WERI-Rb-1 (cell line): ENCODE data around the gene APH1A.

ENCODE experiments used
- DNase-seq: peaks from one replicate; pipeline ENCODE4 v3.0.0-alpha.2; 2020
- H3K27ac ChIP-seq: fragments of 250-450 bp; sonication (Bioruptor Pico); 2 replicates; pipeline ENCODE4 v1.5.1; 2020; ENCODE audit warnings: mild to moderate bottlenecking, moderate library complexity
- H3K27me3 ChIP-seq: fragments of 250-450 bp; sonication (Bioruptor Pico); 2 replicates; pipeline ENCODE4 v1.5.1; 2021; ENCODE audit warnings: mild to moderate bottlenecking, low read depth, moderate library complexity; ENCODE audit not compliant: insufficient read depth, severe bottlenecking
- H3K36me3 ChIP-seq: fragments of 250-450 bp; sonication (Bioruptor Pico); 2 replicates; pipeline ENCODE4 v1.5.1; 2020; ENCODE audit warnings: mild to moderate bottlenecking, moderate library complexity
- H3K4me3 ChIP-seq: 2 replicates; pipeline ENCODE4 v1.5.1; 2011; ENCODE audit warnings: low read depth, mild to moderate bottlenecking, control low read depth, low read length
- H3K9me3 ChIP-seq: fragments of 250-450 bp; sonication (Bioruptor Pico); 2 replicates; pipeline ENCODE4 v1.5.1; 2021; ENCODE audit warnings: mild to moderate bottlenecking, moderate library complexity; ENCODE audit not compliant: severe bottlenecking
- CTCF ChIP-seq: IDR thresholded peaks from 2 replicates; pipeline ENCODE4 v1.5.1; 2011; ENCODE audit warnings: low read depth, mild to moderate bottlenecking, control low read depth, inconsistent platforms, low read length

The APH1A gene

DNA sequence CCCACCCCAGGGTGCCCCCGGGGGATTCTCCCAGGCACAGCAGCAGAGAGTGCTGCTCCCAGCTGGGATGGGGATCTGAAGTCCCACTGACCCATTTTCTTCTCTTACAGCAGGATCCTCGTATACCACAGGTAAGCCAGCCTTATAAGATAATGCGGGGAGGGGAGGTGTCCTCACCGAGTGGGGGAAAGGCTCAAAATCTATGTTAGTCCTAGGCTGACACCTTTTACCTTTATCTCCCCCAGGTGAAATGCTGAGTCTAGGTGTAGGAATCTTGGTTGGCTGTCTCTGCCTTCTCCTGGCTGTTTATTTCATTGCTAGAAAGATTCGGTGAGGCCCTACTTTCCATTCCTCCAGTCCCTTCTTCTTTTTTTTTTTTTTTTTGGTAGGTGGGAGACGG is 5.3 kb downstream of the APH1A start:
- H3K27ac ChIP-seq = no peak overlapping the region
- no peak overlapping the region for H3K4me3 ChIP-seq
- no peak for DNase-seq
- peaks cover 39% of the 10 kb centered on the region for H3K36me3 ChIP-seq
- H3K9me3 ChIP-seq = no peaks in the 10 kb centered on the region
- H3K27me3 ChIP-seq = no peaks in the 10 kb centered on the region
- TF ChIP-seq CTCF = no peak

GRCh38 chr1:150262388-150263320 is 6.2 kb downstream of the APH1A start:
- TF ChIP-seq CTCF = no peak
- no peak for DNase-seq
- no peak overlapping the region for H3K4me3 ChIP-seq

GRCh38 chr1:150261367-150261766 is 7.4 kb downstream of the APH1A start:
- TF ChIP-seq CTCF = no peak
- Histone ChIP-seq H3K27ac (no peak overlapping the region), H3K4me3 (no peak overlapping the region), H3K9me3 (no peaks in the 10 kb centered on the region), H3K36me3 (peaks cover 23% of the 10 kb centered on the region), H3K27me3 (no peaks in the 10 kb centered on the region)
- no peak for DNase-seq

More at GRCh38 chr1:150262388-150263320, 6.2 kb downstream of the APH1A start:
- Histone ChIP-seq H3K9me3 (no peaks in the 10 kb centered on the region), H3K27me3 (no peaks in the 10 kb centered on the region), H3K27ac (no peak overlapping the region), H3K36me3 (peaks cover 36% of the 10 kb centered on the region)

DNA sequence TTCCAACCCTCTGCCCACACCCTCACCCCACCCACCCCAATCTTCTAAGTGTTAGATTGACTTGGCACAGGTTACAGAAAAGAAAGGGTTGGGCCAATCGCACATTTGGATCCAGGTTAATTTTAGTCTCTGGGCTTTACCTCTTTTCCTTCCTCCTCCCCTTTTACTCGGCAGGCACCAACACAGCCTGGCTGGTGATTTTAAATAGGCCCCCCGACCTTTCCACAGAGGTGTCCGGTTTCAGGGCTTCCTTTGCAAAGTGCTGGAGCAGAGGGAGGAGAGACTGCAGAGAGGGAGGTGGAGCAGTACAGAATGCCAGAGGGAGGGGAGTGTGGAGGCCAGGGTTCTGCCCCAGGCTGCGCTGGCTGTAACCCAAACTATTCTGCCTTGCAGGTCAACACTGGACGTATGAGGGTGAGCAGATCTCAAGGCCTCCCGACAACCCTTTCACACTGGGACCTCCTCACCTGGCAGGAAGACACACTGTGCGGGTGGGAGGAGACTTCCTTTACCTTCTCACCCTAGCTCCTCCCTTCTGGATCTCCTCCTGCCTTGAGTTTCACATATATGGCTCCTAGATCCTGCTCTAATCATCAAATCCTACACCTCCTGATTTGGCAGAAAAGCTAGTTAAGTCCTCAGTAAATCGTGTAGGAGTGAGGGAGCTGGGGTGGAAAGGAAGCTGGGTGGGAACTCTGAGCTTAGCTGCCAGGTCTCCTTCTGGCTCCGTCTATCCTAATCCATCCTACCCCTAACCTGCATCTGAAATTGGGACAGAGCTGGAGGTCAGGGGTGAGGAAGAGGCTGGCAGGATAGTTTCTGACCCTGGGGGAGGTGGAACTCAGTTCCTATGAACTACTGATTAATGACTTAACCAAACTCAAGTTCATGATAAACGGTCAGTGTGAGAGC is 8.8 kb downstream of the APH1A start:
- peak overlapping the region; percentile 16; the same call in 1 of the 2 replicates for H3K27ac ChIP-seq
- H3K27me3 ChIP-seq = no peaks in the 10 kb centered on the region
- TF ChIP-seq CTCF = no peak
- H3K36me3 ChIP-seq = peaks cover 9% of the 10 kb centered on the region
- H3K4me3 ChIP-seq = no peak overlapping the region
- DNase-seq = peak; percentile 45
- peaks cover 2% of the 10 kb centered on the region for H3K9me3 ChIP-seq

DNA sequence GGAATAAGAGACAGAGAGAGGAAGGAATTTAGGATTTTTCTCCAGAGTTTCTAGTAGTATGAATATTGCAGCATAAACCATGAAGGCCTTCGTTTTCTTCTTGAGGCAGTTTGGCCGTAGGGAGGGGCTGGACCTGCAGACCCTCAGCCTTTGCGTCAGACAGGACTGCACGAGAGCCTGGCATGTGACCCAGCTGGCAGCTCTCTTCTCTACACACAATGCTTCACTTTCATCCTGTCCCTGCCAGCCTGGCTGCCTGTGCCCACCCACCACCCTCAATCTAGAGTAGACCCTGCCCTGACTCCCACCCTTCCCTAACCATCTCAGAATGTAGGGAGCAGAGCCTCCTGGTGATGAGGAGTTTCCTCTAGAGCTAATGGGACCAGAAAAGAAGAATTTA is 9.6 kb downstream of the APH1A start:
- no peak overlapping the region for H3K4me3 ChIP-seq
- TF ChIP-seq CTCF = no peak
- no peak overlapping the region for H3K27ac ChIP-seq
- no peaks in the 10 kb centered on the region for H3K27me3 ChIP-seq
- DNase-seq = no peak
- peaks cover 2% of the 10 kb centered on the region for H3K9me3 ChIP-seq
- peaks cover 1% of the 10 kb centered on the region for H3K36me3 ChIP-seq
